Astrocyte (in vitro differentiated cells and primary cell): ENCODE results near the gene KIAA1586.

ENCODE experiments used
- EZH2 ChIP-seq: IDR thresholded peaks from 2 replicates; pipeline ENCODE4 v1.6.1; 2012; ENCODE audit warnings: mild to moderate bottlenecking, low read length, inconsistent platforms; ENCODE audit not compliant: insufficient read depth
- TF ChIP-seq, protein P1 (sequence below): IDR thresholded peaks from 2 replicates; pipeline ENCODE4 v1.5.1; 2011; ENCODE audit warnings: low read depth, mild to moderate bottlenecking, inconsistent platforms, low read length, moderate library complexity; ENCODE audit not compliant: insufficient read depth

GRCh38 chr6:57075092-57075491, 28.6 kb downstream of the KIAA1586 start:
- TF ChIP-seq, protein P1, sequence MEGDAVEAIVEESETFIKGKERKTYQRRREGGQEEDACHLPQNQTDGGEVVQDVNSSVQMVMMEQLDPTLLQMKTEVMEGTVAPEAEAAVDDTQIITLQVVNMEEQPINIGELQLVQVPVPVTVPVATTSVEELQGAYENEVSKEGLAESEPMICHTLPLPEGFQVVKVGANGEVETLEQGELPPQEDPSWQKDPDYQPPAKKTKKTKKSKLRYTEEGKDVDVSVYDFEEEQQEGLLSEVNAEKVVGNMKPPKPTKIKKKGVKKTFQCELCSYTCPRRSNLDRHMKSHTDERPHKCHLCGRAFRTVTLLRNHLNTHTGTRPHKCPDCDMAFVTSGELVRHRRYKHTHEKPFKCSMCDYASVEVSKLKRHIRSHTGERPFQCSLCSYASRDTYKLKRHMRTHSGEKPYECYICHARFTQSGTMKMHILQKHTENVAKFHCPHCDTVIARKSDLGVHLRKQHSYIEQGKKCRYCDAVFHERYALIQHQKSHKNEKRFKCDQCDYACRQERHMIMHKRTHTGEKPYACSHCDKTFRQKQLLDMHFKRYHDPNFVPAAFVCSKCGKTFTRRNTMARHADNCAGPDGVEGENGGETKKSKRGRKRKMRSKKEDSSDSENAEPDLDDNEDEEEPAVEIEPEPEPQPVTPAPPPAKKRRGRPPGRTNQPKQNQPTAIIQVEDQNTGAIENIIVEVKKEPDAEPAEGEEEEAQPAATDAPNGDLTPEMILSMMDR, result no peak
- TF ChIP-seq EZH2, result no peak
